Measurements from ENCODE around the gene KRTAP20-2. TPM values are rescaled to one million over a fixed set of nuclear protein-coding genes. Genes with fewer than 3 reads are reported as not detected.

Gene KRTAP20-2
- total RNA-seq, 4 donors from 2014 or later: not detected

- no peaks in the 10 kb centered on the region for H3K9me3 ChIP-seq
- no peaks in the 10 kb centered on the region for H3K4me1 ChIP-seq
- H3K27me3 ChIP-seq: no peaks in the 10 kb centered on the region
- TF ChIP-seq CTCF (IDR thresholded peaks at IDR 0.05) (no peak), POLR2AphosphoS5 (IDR thresholded peaks at IDR 0.05) (no peak), POLR2A (IDR thresholded peaks at IDR 0.05; ENCODE audit: low read depth) (no peak), EP300 (IDR thresholded peaks at IDR 0.05) (no peak)
- WGBS: 49% methylated on average over 3 of the region's 3 CpGs
- H3K36me3 ChIP-seq: no peaks in the 10 kb centered on the region
- no peak overlapping the region for H3K27ac ChIP-seq (replicated peaks in 1 of 4)
- no peak overlapping the region for H3K4me3 ChIP-seq
- intact Hi-C loops (cut with DNase I): no loop called here
- no peak for DNase-seq (ENCODE audit: extremely low spot score)
Measured at GRCh38 chr21:30638686-30639085, 3.7 kb downstream of the KRTAP20-2 start.

GRCh38 chr21:30642564-30642963 lies 7.6 kb downstream of the KRTAP20-2 start, which contains the start of gene KRTAP20-3:
KRTAP20-3 (plus strand) TSS chr21:30642864.
- H3K27me3 ChIP-seq: no peaks in the 10 kb centered on the region
- intact Hi-C loops (cut with DNase I): no loop called here
- H3K9me3 ChIP-seq: no peaks in the 10 kb centered on the region
- no peak within 1 kb of the TSS for H3K4me3 ChIP-seq
- TF ChIP-seq EP300 (IDR thresholded peaks at IDR 0.05) (no peak), POLR2A (IDR thresholded peaks at IDR 0.05; ENCODE audit: low read depth) (no peak), CTCF (IDR thresholded peaks at IDR 0.05) (no peak), POLR2AphosphoS5 (IDR thresholded peaks at IDR 0.05) (no peak)
- no peak for DNase-seq (ENCODE audit: extremely low spot score)
- no peaks in the 10 kb centered on the region for H3K4me1 ChIP-seq
- no peak within 1 kb of the TSS for H3K27ac ChIP-seq (replicated peaks in 1 of 4)
- 92% methylated on average over 2 of the region's 2 CpGs for WGBS
- H3K36me3 ChIP-seq: no peaks in the 10 kb centered on the region

- WGBS: 74% methylated on average over 1 of the region's 1 CpG
- no peak overlapping the region for H3K4me3 ChIP-seq
Measured at GRCh38 chr21:30646904-30647414, 12.0 kb downstream of the KRTAP20-2 start.

GRCh38 chr21:30652891-30653290 lies 17.9 kb downstream of the KRTAP20-2 start:
- intact Hi-C loops (cut with DNase I): no loop called here
- Histone ChIP-seq H3K36me3 (no peaks in the 10 kb centered on the region), H3K27me3 (no peaks in the 10 kb centered on the region), H3K4me1 (no peaks in the 10 kb centered on the region), H3K27ac (replicated peaks in 1 of 4) (no peak overlapping the region), H3K4me3 (no peak overlapping the region), H3K9me3 (no peaks in the 10 kb centered on the region)
- no peak for DNase-seq (ENCODE audit: extremely low spot score)
- no peak for TF ChIP-seq POLR2AphosphoS5 (IDR thresholded peaks at IDR 0.05)
- no peak for TF ChIP-seq CTCF (IDR thresholded peaks at IDR 0.05)
- TF ChIP-seq EP300 (IDR thresholded peaks at IDR 0.05): no peak
- no peak for TF ChIP-seq POLR2A (IDR thresholded peaks at IDR 0.05; ENCODE audit: low read depth)

More at GRCh38 chr21:30646904-30647414, 12.0 kb downstream of the KRTAP20-2 start:
- DNase-seq (ENCODE audit: extremely low spot score): no peak
- Histone ChIP-seq H3K27ac (replicated peaks in 1 of 4) (no peak overlapping the region), H3K9me3 (no peaks in the 10 kb centered on the region), H3K36me3 (no peaks in the 10 kb centered on the region), H3K4me1 (no peaks in the 10 kb centered on the region), H3K27me3 (no peaks in the 10 kb centered on the region)
- intact Hi-C loops (cut with DNase I): no loop called here
- TF ChIP-seq POLR2AphosphoS5 (IDR thresholded peaks at IDR 0.05) (no peak), CTCF (IDR thresholded peaks at IDR 0.05) (no peak), EP300 (IDR thresholded peaks at IDR 0.05) (no peak)

- DNase-seq (ENCODE audit: extremely low spot score): no peak
- TF ChIP-seq CTCF (IDR thresholded peaks at IDR 0.05): no peak
- TF ChIP-seq EP300 (IDR thresholded peaks at IDR 0.05): no peak
- no peak for TF ChIP-seq POLR2A (IDR thresholded peaks at IDR 0.05; ENCODE audit: low read depth)
- TF ChIP-seq POLR2AphosphoS5 (IDR thresholded peaks at IDR 0.05): no peak
- 91% methylated on average over 1 of the region's 1 CpG for WGBS
- intact Hi-C loops (cut with DNase I): no loop called here
- no peaks in the 10 kb centered on the region for H3K36me3 ChIP-seq
- no peaks in the 10 kb centered on the region for H3K27me3 ChIP-seq
- H3K4me1 ChIP-seq: no peaks in the 10 kb centered on the region
- no peak overlapping the region for H3K4me3 ChIP-seq
- no peak overlapping the region for H3K27ac ChIP-seq (replicated peaks in 1 of 4)
- H3K9me3 ChIP-seq: no peaks in the 10 kb centered on the region
Measured at GRCh38 chr21:30668776-30669175, 33.8 kb downstream of the KRTAP20-2 start.
